IPS-11a (cell line): ENCODE measurements around the gene PNPLA2.

Experiments used
- H3K4me3 ChIP-seq: one replicate; pipeline ENCODE4 v1.5.1; 2013; ENCODE audit warnings: low read depth, low read length, control low read depth

The PNPLA2 gene

GRCh38 chr11:855796-856195, 37.1 kb downstream of the PNPLA2 start:
- no peak overlapping the region for H3K4me3 ChIP-seq

GRCh38 chr11:856397-856796, 37.7 kb downstream of the PNPLA2 start:
- no peak overlapping the region for H3K4me3 ChIP-seq

GRCh38 chr11:858053-858761, 39.5 kb downstream of the PNPLA2 start:
- no peak overlapping the region for H3K4me3 ChIP-seq

- H3K4me3 ChIP-seq: no peak overlapping the region
Observed at GRCh38 chr11:858762-859339, 40.1 kb downstream of the PNPLA2 start.

DNA sequence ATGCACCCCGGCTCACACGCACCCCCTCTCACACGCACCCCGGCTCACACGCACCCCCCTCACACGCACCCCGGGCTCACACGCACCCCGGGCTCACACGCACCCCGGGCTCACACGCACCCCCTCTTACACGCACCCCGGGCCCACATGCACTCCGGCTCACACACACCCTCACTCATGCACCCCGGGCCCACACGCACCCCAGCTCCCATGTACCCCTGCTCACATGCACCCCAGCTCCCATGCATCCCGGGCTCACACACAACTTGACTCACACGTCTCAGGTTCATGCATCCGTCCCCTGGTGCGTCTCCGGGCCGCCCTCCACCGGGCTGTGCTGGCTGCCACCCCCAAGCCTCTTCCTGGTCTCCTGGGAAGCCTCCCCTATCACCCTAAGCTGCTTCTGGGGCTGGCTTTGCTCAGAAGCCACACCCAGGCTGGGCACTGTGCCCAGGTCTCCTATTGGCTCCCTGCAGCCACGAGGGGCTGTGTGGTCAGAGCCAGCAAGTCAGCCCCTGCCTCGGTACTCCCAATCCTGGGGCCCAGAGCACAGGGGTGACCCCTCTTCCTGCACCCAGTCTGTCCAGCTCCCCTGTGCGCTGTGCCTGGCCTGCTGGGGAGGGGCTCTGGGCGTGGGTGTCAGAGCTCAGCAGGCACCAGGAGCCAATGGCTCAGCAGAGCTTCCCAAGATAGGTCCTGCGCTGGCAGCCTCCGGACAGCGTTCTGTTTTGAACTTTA, 40.8 kb downstream of the PNPLA2 start:
- no peak overlapping the region for H3K4me3 ChIP-seq

DNA sequence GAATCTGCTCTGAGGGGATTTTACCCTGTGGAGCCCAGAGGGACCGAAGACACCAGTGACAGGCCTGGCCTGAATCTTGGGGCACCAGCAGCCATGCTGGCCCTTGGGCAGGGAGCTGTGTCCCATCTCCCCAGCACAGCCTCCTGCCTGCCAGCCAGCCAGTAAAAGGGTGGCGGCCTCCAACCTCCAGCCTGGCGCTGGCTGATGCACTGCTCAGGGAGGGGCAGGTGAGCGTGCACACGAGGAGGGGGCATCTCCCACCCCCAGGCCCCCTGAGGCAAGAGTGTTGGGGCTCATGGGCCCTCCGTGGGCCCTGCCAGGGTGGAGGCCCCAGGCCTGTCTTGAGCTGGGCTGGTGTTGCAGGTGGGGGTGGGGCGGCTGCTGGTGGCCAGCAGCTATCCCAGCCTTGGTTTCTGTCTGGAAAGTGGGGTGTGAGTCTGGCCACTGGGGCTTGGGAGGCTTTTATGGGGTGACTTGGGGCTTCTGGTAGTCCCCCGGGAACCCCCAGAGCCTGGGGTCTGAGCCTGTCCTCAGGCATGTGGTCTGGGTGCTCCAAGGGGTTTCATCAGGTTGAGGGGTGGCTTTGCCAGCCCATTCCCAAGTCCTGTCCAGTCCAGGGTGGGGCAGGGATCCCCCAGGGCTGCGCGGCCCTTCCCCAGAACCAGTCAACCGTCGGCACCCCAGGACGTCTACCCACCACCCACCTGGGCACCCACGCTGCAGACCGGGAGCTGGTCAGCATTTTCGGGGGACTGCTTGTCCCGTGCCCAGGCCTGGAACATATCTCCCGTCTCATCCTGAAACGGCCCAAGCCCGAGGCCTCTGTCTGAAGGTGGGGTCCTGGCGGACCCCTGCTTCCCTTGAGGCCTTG, 41.8 kb downstream of the PNPLA2 start:
- no peak overlapping the region for H3K4me3 ChIP-seq

DNA sequence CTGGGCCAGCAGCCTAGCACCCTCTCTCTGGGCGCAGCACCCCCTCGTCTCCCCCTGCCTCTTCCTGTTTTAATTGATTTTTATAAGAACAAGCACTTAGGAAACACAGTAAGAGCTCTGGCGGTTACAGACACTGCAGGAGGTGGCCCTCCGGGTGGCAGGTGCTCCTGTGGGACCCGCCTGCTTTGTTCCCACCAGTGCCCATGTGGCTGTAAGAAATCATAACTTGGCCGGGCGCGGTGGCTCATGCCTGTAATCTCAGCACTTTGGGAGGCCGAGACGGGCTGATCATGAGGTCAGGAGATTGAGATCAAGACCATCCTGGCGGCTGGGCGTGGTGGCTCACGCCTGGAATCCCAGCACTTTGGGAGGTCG, 42.4 kb downstream of the PNPLA2 start:
- H3K4me3 ChIP-seq: no peak overlapping the region

DNA sequence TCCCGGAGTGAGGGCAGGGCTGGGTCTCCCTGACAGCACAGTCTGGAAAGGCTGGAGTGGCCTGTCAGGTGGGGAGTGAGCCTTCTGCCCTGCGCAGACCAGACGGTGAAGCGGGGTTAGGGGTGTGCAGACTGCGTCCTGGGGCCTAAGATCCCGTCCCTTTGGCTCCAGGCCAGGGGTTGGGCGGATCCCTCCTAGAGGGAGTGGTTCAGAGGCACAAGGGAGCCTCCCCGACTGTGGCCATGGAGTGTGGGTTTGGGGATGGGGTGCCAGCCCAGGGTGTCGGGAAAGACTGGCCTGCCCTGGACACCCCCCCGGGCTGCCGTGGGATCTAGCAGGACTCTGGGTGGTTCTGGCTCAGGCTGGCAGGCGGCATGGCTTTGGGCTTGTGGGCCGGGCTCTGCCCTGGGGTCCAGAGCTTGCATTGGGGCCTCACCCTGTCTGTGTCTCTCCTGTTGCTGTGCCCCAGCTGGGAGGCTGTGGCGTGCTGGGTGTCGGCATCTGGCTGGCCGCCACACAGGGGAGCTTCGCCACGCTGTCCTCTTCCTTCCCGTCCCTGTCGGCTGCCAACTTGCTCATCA, 43.5 kb downstream of the PNPLA2 start:
- H3K4me3 ChIP-seq: no peak overlapping the region

- no peak overlapping the region for H3K4me3 ChIP-seq
Observed at GRCh38 chr11:862696-863022, 43.9 kb downstream of the PNPLA2 start.

DNA sequence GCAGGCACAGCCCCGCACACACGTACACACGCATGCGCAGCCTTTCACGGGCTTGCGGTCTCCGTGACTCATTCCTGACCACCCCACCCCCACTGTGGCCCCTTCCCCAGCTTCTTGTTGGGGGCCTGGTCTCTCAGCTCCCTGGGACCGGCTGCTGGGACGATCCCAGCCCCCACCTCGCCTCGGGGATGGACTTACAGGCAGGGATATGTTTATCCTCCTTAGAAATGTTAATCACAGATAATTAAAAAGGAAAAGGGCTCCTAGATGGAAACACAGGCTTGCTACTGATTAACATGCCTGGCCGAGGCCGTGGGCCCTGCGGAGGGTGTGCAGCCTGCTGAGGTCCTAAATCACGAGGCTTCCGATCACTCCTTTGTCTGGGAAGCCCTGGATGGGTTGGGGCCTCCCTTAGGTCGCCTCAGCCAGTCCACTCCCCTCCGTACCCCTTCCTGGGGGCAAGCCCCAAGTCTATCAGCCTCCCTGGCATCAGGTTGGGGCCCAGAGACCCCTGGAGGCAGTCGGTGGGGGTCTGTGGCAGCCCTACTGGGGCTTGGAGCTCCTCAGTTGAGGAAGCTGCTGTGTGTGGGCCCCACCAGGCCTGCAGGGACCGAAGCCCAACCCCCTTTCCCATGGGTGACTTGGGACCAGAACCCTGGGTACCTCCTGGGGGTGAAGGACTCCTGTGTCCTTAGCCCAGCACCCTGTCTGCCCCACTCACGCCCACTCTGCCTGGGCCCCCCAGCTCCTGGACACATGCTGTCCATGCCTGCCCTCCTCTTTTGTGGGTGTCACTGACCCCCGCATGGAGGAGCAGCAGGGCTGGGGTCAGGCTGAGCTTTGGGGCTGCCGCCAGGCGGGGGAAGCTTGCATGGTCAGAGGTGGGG, 44.6 kb downstream of the PNPLA2 start:
- H3K4me3 ChIP-seq: no peak overlapping the region

DNA sequence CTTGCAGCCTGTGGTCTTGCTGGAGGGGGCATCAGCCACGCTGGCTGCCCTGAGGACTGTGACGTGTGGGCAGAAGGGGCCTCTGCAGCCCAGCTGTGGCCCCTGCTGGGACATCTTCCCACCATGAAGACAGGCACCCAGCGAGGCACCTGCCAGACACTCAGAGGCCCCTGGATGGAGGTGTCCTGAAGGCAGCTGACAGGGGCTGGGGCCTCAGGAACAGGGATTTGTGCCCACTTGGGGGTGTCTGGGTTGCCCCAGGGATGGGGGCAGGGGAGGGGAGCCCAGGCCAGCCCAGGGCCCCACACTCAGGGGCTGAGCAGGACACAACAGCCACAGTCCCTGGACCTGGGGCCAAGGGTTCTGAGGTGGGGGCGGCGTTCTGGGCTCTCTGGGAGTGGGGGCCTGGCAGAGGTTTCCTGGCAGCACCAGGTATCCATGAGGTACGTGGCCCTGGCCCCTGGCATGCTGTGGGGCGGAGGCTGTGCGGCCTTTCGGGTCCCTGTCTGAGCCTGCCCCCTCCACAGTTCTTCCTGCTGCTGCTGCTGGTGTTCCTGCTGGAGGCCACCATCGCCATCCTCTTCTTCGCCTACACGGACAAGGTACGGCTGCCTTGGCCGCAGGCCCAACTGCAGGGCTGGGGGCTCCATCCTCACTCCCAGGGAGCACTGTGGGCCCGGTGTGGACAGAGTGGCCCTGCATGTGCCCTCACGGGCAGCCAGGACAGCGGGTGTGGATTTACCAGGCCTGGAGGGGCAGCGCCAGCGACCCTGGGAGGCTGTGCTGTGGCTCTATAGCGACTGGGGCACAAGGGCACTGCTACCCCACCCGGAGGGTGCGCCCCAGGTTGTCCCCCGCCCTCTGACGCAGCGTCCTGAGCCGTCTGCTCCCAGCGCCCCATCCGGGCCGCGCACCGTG, 45.5 kb downstream of the PNPLA2 start:
- H3K4me3 ChIP-seq: no peak overlapping the region

DNA sequence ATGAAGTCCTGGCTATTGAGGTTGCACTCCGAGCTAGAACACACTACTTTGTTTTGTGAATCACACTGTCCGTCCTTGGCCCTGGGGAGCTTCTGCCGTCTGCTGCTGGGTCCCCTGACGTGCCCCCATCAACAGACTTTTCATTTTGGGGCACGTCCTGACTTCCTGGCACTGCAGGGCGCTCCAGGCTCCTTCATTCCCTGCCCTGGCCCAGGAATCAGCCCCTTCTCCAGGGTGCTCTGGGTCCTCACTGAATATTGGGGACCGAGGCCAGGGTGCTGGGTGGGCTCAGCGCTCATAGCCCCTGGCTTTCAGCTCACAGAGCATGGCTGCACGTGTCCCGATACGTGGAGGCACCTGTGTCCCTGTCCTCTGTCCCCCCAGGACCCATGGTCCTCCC, 46.2 kb downstream of the PNPLA2 start:
- H3K4me3 ChIP-seq: no peak overlapping the region

DNA sequence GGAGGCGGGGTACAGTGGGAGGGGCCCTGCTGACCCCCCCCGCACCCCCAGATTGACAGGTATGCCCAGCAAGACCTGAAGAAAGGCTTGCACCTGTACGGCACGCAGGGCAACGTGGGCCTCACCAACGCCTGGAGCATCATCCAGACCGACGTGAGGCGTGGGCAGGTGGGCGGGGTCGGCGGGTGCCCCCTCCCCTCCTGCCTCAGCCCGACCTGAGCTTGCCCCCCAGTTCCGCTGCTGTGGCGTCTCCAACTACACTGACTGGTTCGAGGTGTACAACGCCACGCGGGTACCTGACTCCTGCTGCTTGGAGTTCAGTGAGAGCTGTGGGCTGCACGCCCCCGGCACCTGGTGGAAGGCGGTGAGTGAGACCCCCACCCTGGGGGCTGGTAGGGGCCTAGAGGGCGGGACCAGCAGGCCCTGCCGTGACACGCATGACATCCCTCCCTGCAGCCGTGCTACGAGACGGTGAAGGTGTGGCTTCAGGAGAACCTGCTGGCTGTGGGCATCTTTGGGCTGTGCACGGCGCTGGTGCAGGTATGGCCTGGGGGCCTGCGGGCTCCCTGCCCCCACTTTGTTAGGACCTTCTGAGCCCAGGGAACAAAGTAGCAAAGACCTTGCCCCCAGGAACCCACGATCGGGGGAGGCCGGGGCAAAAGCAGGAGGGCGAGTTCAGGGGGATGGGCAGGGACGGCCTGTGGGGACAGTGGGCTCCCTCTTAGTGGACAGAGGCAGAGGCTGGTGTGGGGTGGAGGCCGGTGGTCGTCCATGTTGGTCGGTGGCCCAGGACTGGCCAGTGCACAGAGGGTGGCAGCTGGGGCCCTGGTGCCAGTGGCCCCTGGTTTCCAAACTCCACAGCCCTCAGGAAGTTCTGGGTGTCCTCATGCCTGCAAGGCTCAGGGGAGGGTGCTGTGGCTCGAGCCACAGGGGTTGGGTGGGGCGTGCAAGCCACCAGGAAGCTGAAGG, 47.0 kb downstream of the PNPLA2 start:
- no peak overlapping the region for H3K4me3 ChIP-seq

DNA sequence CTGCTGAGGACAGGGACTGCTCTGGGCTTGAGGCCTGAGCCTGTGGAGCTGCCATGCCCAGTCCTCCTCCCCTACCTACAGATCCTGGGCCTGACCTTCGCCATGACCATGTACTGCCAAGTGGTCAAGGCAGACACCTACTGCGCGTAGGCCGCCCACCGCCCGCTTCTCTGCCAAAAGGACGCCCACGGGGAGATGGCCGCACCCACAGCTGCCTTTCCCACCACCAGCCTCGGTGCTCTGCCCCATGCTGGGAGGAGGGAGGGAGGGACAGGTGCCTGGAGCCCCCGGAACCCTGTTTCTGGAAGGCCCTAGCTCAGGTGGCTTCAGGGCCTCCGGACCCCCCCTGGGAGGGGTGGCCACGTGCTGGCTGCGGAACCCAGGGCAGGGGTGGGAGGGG, 47.8 kb downstream of the PNPLA2 start:
- H3K4me3 ChIP-seq: no peak overlapping the region

DNA sequence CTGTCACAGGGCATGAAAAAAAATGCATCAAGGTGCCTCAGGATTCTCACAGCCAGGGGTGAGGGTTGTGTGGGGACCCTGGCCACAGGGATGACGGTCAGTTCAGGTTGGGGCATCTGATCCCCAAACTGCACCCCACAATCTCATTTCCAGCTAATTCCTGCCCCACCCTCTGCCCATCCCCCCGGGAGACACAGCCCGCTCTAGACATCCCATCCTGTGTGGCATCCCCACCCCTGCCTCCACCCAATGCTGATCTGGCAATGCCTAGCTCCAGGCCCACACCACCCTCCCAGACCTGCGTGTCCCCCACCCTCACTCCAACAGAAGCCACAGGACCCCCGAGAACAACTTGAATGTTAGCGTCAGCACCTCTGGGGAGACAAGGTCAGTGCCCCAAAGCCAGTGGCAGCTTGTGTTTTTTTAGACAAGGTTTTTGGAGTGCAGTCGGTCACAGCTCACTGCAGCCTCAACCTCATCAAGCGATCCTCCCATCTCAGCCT, 49.2 kb downstream of the PNPLA2 start:
- H3K4me3 ChIP-seq: no peak overlapping the region

DNA sequence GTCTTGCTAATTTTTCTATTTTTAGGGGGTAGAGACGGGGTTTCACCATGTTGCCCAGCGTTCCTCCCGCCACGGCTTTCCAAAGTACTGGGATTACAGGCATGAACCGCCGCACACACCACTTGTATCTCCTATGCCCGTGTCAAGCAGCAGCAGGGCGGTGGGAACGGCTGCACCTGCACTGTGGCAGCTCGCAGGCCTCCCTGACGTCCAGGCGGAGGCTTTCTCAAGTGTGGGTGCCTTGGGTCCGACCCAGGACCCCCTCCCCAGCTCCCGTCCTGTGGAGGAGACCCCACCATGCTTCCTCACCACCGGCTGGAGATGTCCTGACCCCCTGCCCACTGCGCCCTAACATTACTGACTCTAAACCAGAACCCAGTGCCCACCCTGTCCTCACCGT, 49.7 kb downstream of the PNPLA2 start:
- H3K4me3 ChIP-seq: no peak overlapping the region

GRCh38 chr11:868802-869201, 50.1 kb downstream of the PNPLA2 start:
- no peak overlapping the region for H3K4me3 ChIP-seq
